Aorta (tissue), 5 donors: ENCODE results near the gene C2CD4D. TPM values are rescaled to one million over a fixed set of nuclear protein-coding genes. Genes with fewer than 3 reads are reported as not detected.

Experiments
- ATAC-seq: fragments of 200-7000 bp; cut with Tn5 transposase; one replicate; pipeline ENCODE4 v1.9.1; 2022; ENCODE audit warnings: moderate library complexity; ENCODE audit not compliant: low FRiP score
- DNase-seq, 2 donors: peaks; one replicate each; pipeline ENCODE4 v3.0.0-alpha.2; 2020
- H3K27ac ChIP-seq, 2 donors: one replicate each; pipeline ENCODE4 v1.5.1; 2013; ENCODE audit warnings: low read length in 2 of 2, mild to moderate bottlenecking in 2 of 2, moderate library complexity in 2 of 2, control low read depth in 1 of 2, inconsistent platforms in 1 of 2, low read depth in 1 of 2
- H3K27me3 ChIP-seq, 2 donors: one replicate each; pipeline ENCODE4 v1.6.1; 2013; ENCODE audit warnings: control low read depth in 1 of 2, low read length in 1 of 2, mild to moderate bottlenecking in 1 of 2, moderate library complexity in 1 of 2; ENCODE audit not compliant: insufficient read depth in 2 of 2, control insufficient read depth in 1 of 2
- H3K36me3 ChIP-seq, 2 donors: one replicate each; pipeline ENCODE4 v1.6.1; 2013; ENCODE audit warnings: control low read depth in 1 of 2, low read length in 1 of 2, mild to moderate bottlenecking in 1 of 2; ENCODE audit not compliant: insufficient read depth in 2 of 2, control insufficient read depth in 1 of 2
- H3K4me1 ChIP-seq, 2 donors: one replicate each; pipeline ENCODE4 v1.6.1; 2013; ENCODE audit warnings: low read length in 2 of 2, control low read depth in 1 of 2, mild to moderate bottlenecking in 1 of 2, moderate library complexity in 1 of 2; ENCODE audit not compliant: insufficient read depth in 2 of 2, control insufficient read depth in 1 of 2
- H3K4me3 ChIP-seq, 2 donors: one replicate each; pipeline ENCODE4 v1.5.1; 2013; ENCODE audit warnings: low read length in 2 of 2, control low read depth in 1 of 2, mild to moderate bottlenecking in 1 of 2
- H3K9me3 ChIP-seq: one replicate; pipeline ENCODE4 v1.6.1; 2013; ENCODE audit warnings: mild to moderate bottlenecking, low read length; ENCODE audit not compliant: control insufficient read depth
- WGBS, 2 donors: extraction: QIAGEN DNeasy Blood & Tissue Kit; methylation state at CpG; one replicate each; pipeline ENCODE4 v1.1.7; 2013; 5-methylcytosine and 5-hydroxymethylcytosine counted together
- intact Hi-C, 2 donors: fragments of 100-400 bp; cut with DNase I; formaldehyde crosslinking; loops; one replicate each; pipeline versions ENCODE4 v1.14.2 to v1.15.0; 2022
- polyA plus RNA-seq, 2 donors: library from polyadenylated mRNA; stranded (reverse); fragments of 200-250 nt; gene quantifications; one replicate each; pipeline ENCODE4 v1.2.3, GENCODE V29; 2013
- total RNA-seq, 2 donors: library from RNA; stranded (reverse); fragmentation: NEBNext Ultra II Directional; extraction: Animal tissue kit (Norgen Biotek cat#: 25700); gene quantifications; one replicate each; pipeline ENCODE4 v1.2.1, GENCODE V29; 2021
- donor health status: healthy with polysubstance abuse.
- donor health status: Bipolar disorder and iron deficiency.
- donor health status: DM: no; HTN: no; CAD: no.
- donor health status: DM: no; HTN: no; CAD: no.
- donor health status: DM: yes; HTN: yes; CAD: no.

The C2CD4D gene
- total and polyA plus RNA-seq, 4 donors = not detected

DNA sequence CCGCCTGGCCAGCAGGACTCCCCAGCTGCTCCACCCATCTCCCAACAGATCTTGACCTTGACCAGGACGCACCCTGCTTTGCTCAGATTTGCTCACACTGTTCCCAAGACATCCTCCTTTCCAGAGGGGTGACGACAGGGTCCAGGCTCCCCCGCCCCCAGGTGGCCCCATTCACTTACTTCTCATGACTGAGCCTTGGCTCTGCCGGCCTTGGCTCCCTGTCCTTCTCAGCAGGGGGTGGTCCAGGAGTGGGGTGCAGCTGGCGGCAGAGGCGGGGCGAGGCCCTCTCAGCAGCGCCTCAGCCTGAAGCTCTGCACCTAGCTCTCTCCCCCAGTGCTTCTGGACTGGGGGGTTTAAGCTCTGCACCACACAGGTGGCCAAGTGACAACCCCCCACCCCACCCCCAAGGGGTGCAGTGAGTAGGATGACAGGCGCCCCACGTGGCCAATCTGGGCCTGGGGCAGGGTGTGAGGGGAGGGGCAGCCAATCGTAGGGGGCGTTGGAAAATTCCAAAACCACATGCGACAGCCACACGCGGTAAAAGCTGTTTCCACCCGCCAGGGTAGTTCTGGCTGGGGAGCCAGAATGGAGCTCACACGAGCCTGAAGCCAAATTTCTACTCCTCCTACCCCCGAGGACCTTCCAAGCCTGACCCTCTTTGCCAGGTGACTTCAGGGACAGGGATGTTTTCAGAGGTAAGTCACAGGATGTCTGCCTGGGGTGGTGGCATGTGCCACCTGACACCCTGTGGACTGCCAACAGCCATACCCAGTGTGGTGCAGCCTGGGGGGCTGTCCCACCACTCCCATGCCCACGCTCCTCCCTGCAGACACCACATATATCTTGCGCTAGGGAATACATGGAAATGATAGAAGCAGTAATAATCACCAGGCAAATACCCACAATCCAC is 13.6 kb downstream of the C2CD4D start:
- H3K9me3 ChIP-seq = no peaks in the 10 kb centered on the region
- ATAC-seq (no peak), DNase-seq (no peak)
- no peak overlapping the region for H3K4me3 ChIP-seq
- H3K36me3 ChIP-seq = no peaks in the 10 kb centered on the region
- intact Hi-C loops = no loop called here
- no peaks in the 10 kb centered on the region for H3K4me1 ChIP-seq
- no peaks in the 10 kb centered on the region for H3K27me3 ChIP-seq
- H3K27ac ChIP-seq = no peak overlapping the region
- WGBS, 2 donors = 51 to 53% methylated on average over 21 of the region's 21 CpGs

DNA sequence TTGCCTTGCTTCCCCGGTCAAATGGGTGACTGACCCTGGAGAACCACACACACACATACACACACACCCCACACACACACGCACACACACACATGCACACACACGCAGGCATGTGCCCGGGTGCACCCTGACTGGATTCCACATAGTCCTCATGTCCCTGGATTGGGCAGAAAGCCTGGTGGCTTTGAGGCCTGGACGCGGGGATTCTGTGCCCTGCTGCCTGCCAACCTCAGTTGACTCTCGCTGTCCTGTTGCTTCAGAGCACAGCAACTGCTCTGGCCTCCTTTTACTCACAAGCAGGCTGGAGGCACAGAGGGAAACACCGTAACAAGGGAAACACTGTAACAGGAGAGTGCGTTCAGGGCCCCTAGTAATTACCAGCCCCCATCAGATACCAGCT is 14.4 kb downstream of the C2CD4D start:
- WGBS, 2 donors = 78% methylated on average over 9 of the region's 9 CpGs
- Histone ChIP-seq H3K36me3 (no peaks in the 10 kb centered on the region), H3K4me3 (no peak overlapping the region), H3K4me1 (no peaks in the 10 kb centered on the region), H3K27me3 (no peaks in the 10 kb centered on the region), H3K9me3 (no peaks in the 10 kb centered on the region), H3K27ac (no peak overlapping the region)
- intact Hi-C loops = no loop called here
- no peak for ATAC-seq
- DNase-seq = no peak

DNA sequence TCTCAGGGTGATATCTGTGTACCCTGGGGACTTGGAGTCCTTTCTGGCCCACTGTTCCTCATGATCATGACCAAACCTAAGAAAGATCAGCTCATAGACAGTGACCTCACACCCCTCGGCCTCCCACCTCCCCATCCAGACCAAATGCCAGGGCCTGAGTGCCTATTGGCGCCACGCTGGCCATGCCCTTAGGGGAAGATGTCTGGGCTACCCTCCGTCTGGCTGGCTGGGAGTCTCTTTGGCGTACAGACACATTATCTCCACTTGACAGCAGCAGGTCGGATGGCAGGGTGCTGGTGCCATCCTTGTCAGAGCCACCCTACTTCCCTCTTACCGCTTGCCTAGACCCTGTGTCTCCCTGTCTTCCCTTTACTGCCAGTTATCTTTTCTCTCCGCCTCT is 16.4 kb downstream of the C2CD4D start:
- Histone ChIP-seq H3K27me3 (no peaks in the 10 kb centered on the region), H3K4me3 (no peak overlapping the region), H3K4me1 (no peaks in the 10 kb centered on the region), H3K27ac (no peak overlapping the region), H3K9me3 (no peaks in the 10 kb centered on the region), H3K36me3 (no peaks in the 10 kb centered on the region)
- ATAC-seq (no peak), DNase-seq (no peak)
- intact Hi-C loops = no loop called here
- WGBS, 2 donors = 74 to 81% methylated on average over 8 of the region's 8 CpGs

DNA sequence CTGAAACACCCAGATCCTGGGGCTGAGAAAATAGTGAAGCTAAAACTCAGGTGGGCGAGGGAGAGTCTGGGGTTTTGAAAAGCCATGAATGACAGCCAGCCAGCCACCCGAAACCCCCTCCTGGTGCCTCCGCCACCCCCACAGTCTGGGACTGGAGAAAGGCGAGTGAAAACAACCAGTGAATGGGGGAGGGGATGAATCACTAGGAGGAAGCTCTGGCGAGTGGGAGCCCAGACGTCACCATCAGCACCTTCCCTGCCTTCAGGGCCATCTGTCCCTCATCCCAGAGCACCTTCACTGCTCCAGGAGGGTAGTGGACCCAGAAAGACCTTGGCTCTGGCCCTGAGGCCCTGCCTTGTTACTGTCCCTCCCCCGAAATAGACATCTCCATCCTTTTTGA is 17.2 kb downstream of the C2CD4D start:
- H3K27ac ChIP-seq = no peak overlapping the region
- no peaks in the 10 kb centered on the region for H3K4me1 ChIP-seq
- intact Hi-C loops = no loop called here
- no peaks in the 10 kb centered on the region for H3K27me3 ChIP-seq
- no peak for ATAC-seq
- no peak overlapping the region for H3K4me3 ChIP-seq
- no peak for DNase-seq
- H3K36me3 ChIP-seq = no peaks in the 10 kb centered on the region
- 50 to 56% methylated on average over 7 of the region's 7 CpGs for WGBS, 2 donors
- H3K9me3 ChIP-seq = no peaks in the 10 kb centered on the region

DNA sequence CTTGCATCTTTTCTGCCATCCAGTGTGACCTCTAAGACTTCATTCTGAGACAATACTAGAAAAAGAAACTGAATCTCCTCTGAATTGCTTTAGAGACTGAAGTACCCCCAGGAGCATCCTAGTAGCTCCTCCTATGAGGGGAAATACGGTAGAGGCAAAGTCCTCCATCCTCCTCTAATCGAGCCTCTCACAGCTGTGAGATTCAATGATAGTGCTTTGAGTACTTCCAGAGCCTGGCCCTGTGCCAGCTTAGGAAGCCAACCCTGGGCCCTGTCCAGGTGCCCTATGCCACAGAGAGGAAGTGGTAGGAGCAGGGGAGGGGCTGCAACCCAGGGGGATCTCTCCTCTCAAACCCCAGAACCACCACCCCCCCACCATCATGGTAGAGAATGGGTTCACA is 18.7 kb downstream of the C2CD4D start:
- H3K4me1 ChIP-seq = no peaks in the 10 kb centered on the region
- no peak overlapping the region for H3K27ac ChIP-seq
- WGBS, 2 donors = 29 to 40% methylated on average over 2 of the region's 2 CpGs
- ATAC-seq (no peak), DNase-seq (no peak)
- intact Hi-C loops = no loop called here
- no peaks in the 10 kb centered on the region for H3K9me3 ChIP-seq
- H3K4me3 ChIP-seq = no peak overlapping the region
- no peaks in the 10 kb centered on the region for H3K27me3 ChIP-seq
- no peaks in the 10 kb centered on the region for H3K36me3 ChIP-seq

DNA sequence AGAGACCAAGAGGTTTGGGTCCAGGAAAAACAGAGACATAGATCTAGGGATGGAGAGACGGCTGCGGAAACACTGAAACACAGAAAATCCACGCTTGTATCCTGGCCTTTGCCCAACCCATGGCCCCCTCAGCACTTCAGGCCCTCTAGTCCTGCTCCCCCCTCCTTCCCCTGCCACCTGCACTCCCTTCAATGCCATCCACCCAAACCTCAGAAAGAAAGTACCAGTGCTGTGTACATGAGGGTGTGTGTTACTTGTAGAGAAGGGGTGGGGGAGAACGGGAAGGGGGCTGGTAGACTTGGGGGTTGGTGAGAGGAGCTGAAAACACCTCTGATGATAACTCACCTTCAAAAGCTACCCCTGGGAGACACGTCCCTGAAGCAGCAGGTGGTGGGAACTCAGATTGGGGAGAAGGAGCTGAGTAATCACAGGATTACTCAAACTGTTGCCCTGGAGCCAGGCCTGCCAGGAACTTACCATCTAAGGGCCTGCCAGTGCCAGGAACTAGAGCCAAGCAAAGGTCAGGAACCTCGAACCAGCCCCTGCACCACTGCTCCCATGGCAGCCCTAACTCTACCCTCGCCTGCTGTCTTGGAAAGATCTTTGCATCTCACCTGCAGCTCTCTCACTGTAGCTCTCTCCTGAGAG is 19.5 kb downstream of the C2CD4D start:
- intact Hi-C loops = no loop called here
- ATAC-seq (no peak), DNase-seq (no peak)
- Histone ChIP-seq H3K9me3 (no peaks in the 10 kb centered on the region), H3K36me3 (no peaks in the 10 kb centered on the region), H3K4me1 (no peaks in the 10 kb centered on the region), H3K4me3 (no peak overlapping the region), H3K27me3 (no peaks in the 10 kb centered on the region), H3K27ac (no peak overlapping the region)
- 75 to 78% methylated on average over 7 of the region's 7 CpGs for WGBS, 2 donors

DNA sequence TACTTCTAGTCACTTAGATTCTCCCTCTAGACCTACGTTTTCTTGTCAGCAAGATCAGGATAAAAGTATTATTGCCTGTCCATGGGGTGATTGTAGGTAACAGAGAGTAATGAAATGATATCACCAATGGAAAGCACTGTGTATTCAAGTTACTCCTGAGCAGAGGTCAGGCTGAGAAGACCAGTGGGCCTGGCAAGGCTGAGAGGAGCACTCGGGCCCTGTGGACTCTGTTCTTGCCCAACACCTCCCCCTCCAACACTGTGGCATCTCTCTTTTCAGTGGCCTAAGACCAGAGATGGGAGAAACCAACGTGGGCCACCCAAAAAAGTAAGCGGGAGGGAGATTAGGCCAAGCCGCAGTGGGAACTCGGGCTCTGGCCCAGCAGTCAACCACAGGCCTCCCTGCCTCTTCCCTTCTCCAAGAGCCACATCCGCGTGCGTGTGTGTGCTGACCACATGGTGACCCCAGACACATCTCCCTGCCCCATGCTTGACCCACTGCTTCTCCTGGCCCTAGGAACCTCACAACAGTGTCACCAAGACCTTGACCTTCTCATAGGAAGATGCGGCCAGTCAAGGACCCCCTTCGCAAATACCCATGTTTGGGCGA is 20.3 kb downstream of the C2CD4D start:
- H3K4me3 ChIP-seq = no peak overlapping the region
- WGBS, 2 donors = 86 to 89% methylated on average over 12 of the region's 12 CpGs
- no peaks in the 10 kb centered on the region for H3K36me3 ChIP-seq
- ATAC-seq (no peak), DNase-seq (no peak)
- no peaks in the 10 kb centered on the region for H3K9me3 ChIP-seq
- no peaks in the 10 kb centered on the region for H3K4me1 ChIP-seq
- intact Hi-C loops = no loop called here
- H3K27ac ChIP-seq = no peak overlapping the region
- no peaks in the 10 kb centered on the region for H3K27me3 ChIP-seq

DNA sequence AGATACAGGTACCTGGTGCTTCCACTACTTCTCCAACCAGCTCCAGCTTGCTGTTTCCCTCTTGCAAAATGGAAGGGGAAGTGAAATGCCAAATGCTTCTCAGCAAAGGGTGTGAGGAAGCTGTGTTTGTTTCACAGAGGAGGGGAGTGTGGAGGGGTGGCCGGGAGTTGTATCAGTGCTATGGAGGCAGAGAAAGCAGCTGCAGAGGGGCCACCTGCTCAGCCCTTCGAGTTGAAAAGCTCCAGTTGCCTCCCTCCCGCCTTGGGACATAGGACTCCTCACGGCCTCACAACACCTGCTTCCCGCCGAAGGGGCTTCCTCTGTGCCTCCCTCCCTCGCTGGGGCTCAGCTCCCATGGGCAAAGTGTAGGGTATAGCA is 22.3 kb downstream of the C2CD4D start:
- no peak for ATAC-seq
- WGBS, 2 donors = 68 to 69% methylated on average over 7 of the region's 7 CpGs
- Histone ChIP-seq H3K36me3 (no peaks in the 10 kb centered on the region), H3K9me3 (no peaks in the 10 kb centered on the region), H3K4me1 (no peaks in the 10 kb centered on the region), H3K4me3 (no peak overlapping the region), H3K27ac (no peak overlapping the region), H3K27me3 (no peaks in the 10 kb centered on the region)
- intact Hi-C loops = no loop called here
- DNase-seq = peak in 1 of 2 donors; percentile 46
